Stimulated activated CD4-positive, alpha-beta T cell treated with anti-CD3 and anti-CD28 coated beads, Interleukin-12 subunit alpha, Interleukin-12 subunit beta, amount 100 ng/mL, for 48 hours (primary cell): ENCODE results near the gene CKM.

ENCODE experiments used
- DNase-seq, 3 donors: peaks; one replicate each; pipeline ENCODE4 v3.0.0-alpha.2; 2020; ENCODE audit warnings: low read depth in 2 of 3, low spot score in 1 of 3

Gene CKM

DNA sequence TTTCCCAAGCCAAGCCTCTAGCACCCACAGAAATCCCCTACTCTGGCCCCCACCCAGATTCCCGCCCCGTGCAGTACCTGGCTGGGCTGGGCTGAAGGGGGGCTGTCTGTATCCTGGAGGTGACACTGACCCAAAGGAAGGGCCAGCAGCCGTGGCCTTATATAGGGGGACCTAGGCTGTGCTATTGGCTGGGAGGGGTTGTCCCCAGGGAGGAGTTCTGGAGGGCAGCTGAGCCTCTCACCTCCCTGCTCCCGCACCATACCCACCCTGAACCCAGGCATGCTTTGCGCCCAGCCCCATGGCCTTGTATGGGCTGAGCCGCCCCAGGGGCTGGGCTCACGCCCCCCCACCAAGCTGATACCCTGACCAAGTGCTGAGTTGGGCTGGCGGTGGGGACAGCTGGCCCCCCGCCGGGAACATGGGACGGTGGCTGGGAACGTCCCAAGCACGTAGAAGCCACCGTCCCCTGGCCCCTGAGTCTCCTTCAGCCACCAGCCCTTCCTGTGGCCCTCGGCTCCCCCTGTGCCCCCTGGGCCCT is at the start of gene CKM:
CKM (minus strand) TSS at position 132 of the 538 bp plus-strand sequence. CDS start 3,162 bp downstream, outside the sequence.
- DNase-seq: no peak

GRCh38 chr19:45370410-45371204 is 47.9 kb upstream of the CKM start, which contains the start of gene ERCC2:
TSS of gene ERCC2 (minus strand) at chr19:45370573. CDS start at chr19:45370540, 33 bp downstream.
- peak; percentile 100 for DNase-seq

- DNase-seq: no peak
Observed at GRCh38 chr19:45368737-45369340, 46.2 kb upstream of the CKM start.

GRCh38 chr19:45368127-45368526 is 45.5 kb upstream of the CKM start:
- no peak for DNase-seq

- no peak for DNase-seq
Observed at GRCh38 chr19:45364696-45365095, 42.0 kb upstream of the CKM start.

DNA sequence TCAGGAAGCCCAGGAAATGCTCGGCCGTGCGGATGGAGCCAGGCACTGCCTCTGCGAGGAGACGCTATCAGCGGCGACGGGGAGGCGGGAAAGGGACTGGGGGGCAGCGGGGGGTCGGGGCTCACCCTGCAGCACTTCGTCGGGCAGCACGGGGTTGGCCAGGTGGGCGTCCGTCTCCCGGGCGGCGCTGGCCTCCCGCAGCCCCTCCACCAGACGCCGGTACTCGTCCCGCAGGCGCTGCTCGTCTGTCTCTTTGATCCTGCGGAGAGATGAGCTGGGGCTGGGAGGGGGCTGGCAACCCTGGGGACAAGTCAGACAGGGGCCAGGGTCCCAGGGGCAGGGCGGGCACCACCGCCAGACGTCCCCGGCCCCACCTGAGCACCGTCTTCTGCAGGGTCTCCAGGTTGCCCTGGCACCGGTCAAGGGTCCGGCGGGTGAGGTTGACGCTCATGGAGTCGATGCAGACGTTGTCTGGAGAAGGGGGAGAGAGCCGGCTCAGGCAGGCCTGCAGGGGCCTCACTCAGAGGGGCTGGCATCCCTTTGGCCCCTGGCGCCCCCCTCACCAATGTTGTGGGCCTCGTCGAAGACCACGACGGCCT is 41.3 kb upstream of the CKM start:
- no peak for DNase-seq

GRCh38 chr19:45362291-45362690 is 39.6 kb upstream of the CKM start:
- no peak for DNase-seq

- no peak for DNase-seq
Observed at GRCh38 chr19:45361608-45362007, 38.9 kb upstream of the CKM start.

GRCh38 chr19:45358213-45358792 is 35.6 kb upstream of the CKM start:
- no peak for DNase-seq

DNA sequence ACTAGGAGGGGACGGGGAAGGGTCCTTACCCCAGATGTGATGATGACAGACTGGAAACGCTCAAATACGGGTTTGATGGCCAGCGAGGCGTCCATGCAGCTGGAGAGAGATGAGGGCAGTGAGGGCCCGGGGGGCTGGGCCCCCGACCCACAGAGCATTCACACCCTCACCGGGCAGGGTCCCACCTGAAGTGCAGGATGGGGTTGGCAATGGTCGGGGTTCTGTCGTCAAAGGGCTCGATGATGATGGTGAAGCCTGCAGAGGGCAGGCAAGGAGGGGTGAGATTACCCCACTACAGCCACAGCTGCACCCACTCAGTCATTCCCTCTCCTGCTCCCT is 34.7 kb upstream of the CKM start:
- no peak for DNase-seq

DNA sequence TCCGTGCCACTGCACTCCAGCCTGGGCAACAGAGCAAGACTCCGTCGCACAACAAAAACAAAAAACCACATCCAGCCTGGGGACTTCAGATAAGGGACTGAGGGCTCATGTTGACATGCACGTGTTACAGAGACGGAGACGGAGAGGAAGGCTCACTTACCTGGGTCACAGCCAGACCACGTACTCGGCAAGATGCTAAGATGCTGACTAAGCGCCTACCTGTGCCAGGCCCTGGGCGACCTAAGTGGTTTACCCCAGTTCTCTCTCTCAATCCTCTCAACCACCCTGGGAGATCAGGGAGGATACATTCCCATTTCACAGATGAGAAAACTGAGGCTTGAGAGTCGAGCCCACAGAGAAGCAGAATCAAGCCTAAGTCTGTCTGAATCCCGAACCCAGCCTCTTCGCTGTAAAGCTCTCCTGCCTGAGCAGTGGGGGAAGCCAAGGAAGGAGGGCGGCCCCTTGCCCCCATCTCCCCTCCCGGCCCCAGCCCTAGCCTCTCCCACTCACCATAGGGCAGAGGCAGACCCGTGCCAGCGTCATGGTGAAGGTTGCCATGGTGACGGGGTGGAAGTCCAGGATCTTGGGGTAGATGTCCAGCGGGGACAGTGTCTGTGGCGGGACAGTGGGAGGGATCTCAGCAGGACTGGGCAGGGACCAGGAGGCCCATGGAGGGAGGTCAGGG is 34.2 kb upstream of the CKM start:
- DNase-seq: no peak

GRCh38 chr19:45355910-45356309 is 33.2 kb upstream of the CKM start:
- DNase-seq: no peak

DNA sequence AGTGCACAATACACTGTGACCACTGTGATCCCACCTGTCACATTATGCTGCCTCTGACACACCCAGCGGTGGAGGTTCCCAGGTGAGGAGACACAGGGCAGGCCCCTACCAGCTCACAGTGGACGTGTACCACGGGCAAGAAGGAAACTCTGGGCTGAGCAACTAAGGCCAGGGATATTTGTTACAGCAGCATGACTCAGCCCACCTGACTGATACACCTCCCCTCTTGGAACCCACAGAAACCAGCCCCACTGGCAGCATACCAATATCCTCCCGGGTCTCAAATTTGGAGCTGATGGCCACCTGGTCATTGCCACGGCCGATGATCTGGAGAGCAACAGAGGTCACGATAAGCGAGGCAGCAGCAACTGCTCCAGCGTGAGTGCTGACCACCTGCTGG is 32.7 kb upstream of the CKM start:
- DNase-seq: no peak

DNA sequence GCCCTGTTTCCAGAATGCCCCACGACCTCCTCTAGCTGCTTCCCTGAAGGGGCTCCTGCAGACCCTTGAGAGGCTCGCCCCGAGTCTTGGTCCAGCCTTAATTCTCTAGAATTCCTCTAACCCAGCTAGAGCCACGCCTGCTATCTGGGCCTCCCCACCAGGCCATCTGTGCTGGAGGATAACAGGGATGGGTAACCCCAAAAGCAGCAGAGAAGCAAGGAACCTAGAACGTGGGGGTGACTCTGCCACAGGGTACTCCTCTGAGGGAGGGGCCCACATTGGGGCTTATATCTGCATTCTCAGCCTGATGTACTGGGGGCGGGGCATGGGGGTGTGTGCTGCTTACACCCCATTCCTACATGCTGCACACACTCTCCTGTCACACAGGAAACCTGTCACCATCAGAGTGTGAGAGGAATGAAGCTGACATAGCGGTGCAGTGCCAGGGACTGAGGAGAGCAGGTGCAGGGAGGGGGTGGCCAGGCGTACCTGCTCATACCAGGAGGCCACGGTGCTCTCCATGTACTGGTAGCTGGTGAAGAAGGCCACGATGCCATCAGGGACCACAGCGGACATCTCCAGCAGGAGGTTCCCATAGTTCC is 31.7 kb upstream of the CKM start:
- DNase-seq: no peak

DNA sequence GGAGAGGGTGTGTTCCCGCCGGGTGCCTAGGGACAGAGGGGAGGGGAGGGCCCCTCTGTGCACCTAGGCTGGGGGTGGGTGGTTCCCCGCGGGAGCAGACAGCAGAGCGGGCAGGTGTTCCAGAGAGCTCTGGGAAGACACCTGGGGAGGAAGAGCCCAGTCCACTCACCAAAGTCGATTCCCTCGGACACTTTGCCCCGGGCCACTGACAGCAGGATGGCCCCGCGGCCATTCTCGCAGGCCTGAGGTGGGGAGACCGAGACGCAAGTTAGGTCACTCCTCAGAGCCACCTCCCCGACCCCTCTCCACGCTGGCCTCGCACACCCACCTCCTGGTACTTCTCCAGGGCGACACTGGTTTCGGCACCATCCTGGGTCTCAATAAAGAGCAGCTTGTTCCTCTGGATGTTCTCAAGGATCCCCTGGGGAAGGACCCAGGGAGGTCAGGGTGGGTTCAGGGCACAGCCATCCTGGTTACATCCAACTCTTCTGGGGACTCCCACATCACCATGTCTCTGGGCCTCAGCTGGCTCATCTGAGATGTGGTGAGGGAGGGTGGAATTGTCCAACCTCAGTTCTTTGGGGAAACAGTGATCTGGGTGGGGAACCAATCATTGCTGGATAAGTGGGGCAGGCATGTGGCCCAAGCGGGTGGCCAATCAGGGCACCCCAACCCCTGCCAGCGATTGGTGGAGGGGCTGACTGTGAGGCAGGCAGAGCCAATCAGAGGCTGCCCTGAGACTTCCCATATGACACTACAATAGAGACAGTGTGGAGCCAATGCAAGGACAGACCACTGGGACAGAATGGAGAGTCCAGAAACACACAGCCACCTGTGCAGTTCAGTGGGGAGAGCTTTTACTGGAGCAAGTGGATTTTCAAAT is 30.5 kb upstream of the CKM start:
- DNase-seq: no peak

DNA sequence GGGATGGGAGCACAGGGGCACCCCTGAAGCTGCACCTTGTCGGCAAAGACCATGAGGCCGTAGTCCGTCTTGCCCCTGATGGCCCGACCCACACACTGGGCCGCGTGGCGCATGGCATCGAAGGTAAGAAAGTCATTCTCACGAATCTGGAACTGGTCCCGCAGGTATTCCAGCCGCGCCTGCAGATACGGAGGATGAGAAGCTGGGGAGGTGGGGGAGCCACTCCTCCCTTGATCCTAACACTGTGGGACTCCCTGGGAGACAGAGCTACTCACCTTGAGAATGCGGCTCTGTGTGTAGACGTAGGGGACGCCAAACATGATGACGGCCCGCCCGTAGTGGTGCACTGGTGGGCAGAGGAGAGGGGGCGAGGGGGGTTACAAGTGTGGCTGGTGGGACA is 29.8 kb upstream of the CKM start:
- DNase-seq: no peak

GRCh38 chr19:45352062-45352461 is 29.4 kb upstream of the CKM start:
- no peak for DNase-seq

- DNase-seq: no peak
Observed at GRCh38 chr19:45351401-45351952, 28.8 kb upstream of the CKM start.

DNA sequence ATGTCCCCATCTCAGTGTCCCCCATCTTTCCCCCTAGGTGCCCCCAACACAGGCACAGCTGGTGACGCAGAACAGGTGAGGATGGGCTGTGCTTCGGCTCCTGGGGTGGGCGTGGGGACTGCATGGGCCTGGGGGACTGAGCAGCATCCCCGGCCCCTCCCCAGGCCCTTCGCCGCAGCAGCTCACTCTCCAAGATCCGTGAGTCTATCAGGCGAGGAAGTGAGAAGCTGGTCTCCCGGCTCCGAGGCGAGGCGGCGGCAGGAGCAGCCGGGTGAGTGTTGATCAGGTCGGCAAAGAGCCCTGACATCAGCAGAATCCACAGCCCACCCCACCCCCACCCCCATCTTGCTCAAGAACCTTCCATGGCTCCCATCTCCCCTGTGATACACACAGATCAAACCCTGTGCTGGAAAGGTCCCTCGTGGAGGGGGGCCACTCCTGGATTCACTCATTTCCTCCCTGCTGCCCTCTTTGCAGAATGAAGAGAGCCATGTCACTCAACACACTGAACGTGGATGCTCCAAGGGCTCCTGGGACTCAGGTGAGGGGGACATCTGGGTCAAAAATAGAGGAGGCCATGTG is 27.9 kb upstream of the CKM start:
- DNase-seq: no peak
